OCI-LY3 (cell line): ENCODE results near the gene LAMA3.

Experiments
- CTCF ChIP-seq: fragments of 200-600, 300-600 bp; sonication (generic); IDR thresholded peaks from 2 replicates; pipeline ENCODE4 v1.5.1; 2014; ENCODE audit warnings: antibody characterized with exemption, low read length, low read depth
- EZH2phosphoT487 ChIP-seq: fragments of 200-600 bp; shearing (Covaris generic); IDR thresholded peaks from 2 replicates; pipeline ENCODE4 v1.6.1; 2018; ENCODE audit warnings: antibody characterized with exemption, mixed run types, low read depth

GRCh38 chr18:23826850-23827620 lies 137.8 kb downstream of the LAMA3 start:
- TF ChIP-seq CTCF, result no peak
- no peak for TF ChIP-seq EZH2phosphoT487
